ENCODE data around the gene CYBRD1.

Gene CYBRD1

DNA sequence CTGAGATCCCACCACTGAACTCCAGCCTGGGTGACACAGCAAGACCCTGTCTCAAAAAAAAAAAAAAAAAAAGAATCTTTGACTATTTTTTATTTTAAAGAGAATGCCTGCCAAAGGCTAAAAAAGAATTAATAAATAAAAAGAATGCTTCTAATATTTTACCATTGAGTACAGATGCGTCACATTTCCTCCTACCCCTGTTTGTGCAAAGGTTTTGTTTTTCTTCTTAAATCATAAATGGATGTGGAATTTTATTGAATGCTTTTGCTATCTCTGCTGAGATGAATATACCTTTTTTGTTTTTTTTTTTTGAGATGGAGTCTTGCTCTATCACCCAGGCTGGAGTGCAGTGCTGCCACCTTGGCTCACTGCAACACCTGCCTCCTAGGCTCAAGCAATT is 22.8 kb downstream of the CYBRD1 start:
- DNase-seq (ENCODE audit: low spot score) = no peak
- TF ChIP-seq, protein P1, sequence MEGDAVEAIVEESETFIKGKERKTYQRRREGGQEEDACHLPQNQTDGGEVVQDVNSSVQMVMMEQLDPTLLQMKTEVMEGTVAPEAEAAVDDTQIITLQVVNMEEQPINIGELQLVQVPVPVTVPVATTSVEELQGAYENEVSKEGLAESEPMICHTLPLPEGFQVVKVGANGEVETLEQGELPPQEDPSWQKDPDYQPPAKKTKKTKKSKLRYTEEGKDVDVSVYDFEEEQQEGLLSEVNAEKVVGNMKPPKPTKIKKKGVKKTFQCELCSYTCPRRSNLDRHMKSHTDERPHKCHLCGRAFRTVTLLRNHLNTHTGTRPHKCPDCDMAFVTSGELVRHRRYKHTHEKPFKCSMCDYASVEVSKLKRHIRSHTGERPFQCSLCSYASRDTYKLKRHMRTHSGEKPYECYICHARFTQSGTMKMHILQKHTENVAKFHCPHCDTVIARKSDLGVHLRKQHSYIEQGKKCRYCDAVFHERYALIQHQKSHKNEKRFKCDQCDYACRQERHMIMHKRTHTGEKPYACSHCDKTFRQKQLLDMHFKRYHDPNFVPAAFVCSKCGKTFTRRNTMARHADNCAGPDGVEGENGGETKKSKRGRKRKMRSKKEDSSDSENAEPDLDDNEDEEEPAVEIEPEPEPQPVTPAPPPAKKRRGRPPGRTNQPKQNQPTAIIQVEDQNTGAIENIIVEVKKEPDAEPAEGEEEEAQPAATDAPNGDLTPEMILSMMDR (IDR thresholded peaks at IDR 0.05; ENCODE audit: extremely low read depth, missing control alignments) = no peak

DNA sequence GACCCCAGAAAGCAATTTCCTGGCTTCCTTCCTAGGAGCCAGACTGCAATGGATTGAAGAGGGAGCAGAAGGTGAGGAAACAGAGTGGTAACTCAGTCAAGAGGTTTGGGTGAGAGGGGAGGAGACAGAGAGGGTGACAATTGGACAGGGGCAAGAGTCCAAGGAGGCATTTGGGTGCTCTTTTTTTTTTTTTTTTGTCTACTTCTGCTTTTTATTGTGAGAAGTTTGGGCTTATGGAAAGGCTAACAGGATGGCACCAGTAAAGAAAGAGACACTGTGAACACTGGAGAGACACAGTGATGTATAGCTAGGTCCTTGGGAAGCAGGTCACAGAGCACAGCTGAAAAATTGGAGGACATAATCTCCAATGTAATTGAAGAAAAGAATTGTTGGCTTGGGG is 25.0 kb downstream of the CYBRD1 start:
- DNase-seq (ENCODE audit: low spot score) = no peak
- TF ChIP-seq, protein P1 (IDR thresholded peaks at IDR 0.05; ENCODE audit: extremely low read depth, missing control alignments) = no peak

DNA sequence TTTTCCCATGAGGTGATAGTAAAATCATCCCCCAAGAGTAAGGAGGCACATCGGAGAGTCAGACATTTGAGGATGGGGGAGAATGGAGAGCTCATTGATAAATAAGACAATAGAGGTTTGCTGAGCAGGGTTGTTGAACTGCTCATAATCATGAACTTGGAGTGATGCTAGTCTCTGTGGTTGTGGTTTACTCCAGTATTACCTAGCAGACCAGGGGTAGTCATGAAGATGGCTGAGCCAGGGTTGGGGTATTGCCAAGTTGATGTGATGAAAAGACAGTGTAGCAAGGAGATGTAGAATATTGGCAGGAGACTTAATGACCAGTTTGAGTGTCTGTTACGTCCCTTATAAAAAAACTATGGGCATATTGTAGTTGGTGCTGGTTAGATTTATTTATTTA is 25.4 kb downstream of the CYBRD1 start:
- TF ChIP-seq, protein P1 (IDR thresholded peaks at IDR 0.05; ENCODE audit: extremely low read depth, missing control alignments) = no peak
- DNase-seq (ENCODE audit: low spot score) = no peak

DNA sequence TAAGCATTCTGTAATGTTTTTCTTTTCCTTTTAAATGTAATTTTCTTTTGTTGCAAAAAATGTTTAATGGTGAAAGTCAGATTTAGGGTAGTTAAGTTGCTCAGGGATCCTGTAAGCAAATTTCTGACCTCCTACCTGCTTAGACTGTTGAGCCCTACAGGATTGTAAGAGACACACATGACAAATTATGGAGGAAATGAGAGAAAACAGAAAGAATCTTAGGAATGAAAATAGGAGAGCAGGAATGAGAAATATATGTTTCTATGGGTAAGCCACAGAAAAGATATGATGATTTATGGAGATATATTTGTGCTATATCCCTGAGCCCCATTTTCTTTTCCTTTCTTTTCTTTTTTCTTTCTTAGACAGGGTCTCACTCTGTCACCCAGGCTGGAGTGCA is 28.3 kb downstream of the CYBRD1 start:
- TF ChIP-seq, protein P1 (IDR thresholded peaks at IDR 0.05; ENCODE audit: extremely low read depth, missing control alignments) = no peak
- DNase-seq (ENCODE audit: low spot score) = no peak

DNA sequence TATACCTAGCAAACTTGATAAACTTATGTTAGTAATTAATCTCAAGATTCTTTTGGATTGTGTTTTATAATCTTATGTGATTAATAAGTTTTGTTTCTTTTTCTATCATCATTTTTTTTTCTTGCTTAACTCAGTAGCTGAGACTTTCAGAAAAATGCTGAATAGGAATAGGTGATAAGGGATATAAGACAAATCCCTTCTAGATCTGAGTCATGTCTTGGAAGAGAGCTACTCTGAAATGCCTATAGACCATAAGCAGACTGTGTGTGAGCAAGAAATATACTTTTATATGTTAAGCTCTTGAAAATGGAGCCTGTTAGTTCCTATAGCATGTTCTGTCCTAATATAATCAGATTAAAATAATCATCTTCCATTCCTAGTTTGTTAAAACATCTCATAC is 29.6 kb downstream of the CYBRD1 start:
- DNase-seq (ENCODE audit: low spot score) = no peak
- TF ChIP-seq, protein P1 (IDR thresholded peaks at IDR 0.05; ENCODE audit: extremely low read depth, missing control alignments) = no peak

DNA sequence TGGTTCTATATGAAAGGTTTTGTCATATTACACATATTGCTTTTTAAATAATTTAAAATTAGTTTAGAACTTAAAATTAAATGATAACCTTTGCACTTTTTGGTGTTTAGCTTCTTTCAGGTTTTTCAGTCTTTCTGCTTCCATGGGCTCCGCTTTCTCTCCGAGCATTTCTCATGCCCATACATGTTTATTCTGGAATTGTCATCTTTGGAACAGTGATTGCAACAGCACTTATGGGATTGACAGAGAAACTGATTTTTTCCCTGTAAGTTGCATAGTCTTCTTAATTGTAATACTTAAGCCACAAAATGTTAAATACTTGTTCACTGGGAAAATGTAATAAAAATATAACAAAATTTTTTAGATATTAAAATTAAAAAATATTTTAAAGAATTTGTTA is 31.0 kb downstream of the CYBRD1 start:
- no peak for DNase-seq (ENCODE audit: low spot score)
- TF ChIP-seq, protein P1 (IDR thresholded peaks at IDR 0.05; ENCODE audit: extremely low read depth, missing control alignments) = no peak

DNA sequence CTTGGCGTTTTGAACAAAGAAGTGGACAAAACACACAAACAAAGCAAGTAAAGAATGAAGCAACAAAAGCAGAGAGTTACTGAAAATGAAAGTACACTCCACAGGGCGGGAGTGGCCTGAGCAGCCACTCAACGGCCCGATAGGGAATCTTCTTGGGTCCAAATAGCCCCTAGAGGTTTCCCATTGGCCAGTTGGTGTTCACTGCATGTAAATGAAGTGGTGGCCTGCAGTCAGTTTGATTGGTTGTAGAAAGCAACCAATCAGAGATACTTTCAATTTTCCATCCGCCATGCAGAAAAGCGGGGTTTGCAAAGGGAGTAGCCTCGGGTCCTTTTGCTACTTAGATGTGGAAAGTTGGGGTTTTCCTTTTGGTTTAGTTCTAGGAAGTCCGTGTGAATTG is 31.6 kb downstream of the CYBRD1 start:
- DNase-seq (ENCODE audit: low spot score) = no peak
- TF ChIP-seq, protein P1 (IDR thresholded peaks at IDR 0.05; ENCODE audit: extremely low read depth, missing control alignments) = no peak
